Measurements from ENCODE around the gene MAST4. TPM values are rescaled to one million over a fixed set of nuclear protein-coding genes. Genes with fewer than 3 reads are reported as not detected.

The MAST4 gene
- total RNA-seq, 2 experiments from 2014 or later: 1.3 to 21.9 TPM

DNA sequence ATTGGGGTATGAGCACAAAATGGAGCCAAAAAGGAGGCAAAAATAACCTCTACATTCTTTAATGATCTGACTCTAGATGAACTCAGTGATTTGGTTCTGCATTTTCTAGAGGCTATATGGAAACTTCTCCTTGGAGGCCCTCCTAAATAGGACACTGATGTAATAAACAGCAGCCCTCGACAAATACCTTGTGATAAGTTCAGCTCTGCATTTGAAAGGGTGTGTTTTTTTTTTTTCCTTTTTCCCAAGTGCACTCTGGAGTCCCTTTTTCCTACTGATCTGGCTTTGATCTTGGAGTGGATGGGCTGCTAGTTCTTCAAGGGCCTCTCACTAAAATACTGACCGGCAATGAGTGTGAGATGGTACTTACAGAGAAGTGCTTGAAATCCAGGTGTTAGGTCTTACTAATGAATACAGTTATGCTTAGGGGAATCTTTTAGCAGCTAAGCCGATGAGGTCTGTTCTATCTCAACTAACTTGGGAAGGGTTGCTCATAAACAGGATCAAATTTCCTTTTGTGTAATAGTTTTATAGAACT, 161.7 kb downstream of the MAST4 start:
- Histone ChIP-seq H3K9me3 (ENCODE audit: low read length) (no peaks in the 10 kb centered on the region), H3K4me3 (ENCODE audit: low read depth, low read length, poor library complexity, severe bottlenecking) (no peak overlapping the region), H3K9me2 (ENCODE audit: insufficient read depth, low read length) (no peaks in the 10 kb centered on the region), H3K36me3 (ENCODE audit: insufficient read depth, low read length) (no peaks in the 10 kb centered on the region), H3K4me2 (ENCODE audit: low read length) (no peak overlapping the region), H3K79me2 (ENCODE audit: insufficient read depth, low read depth, low read length) (no peaks in the 10 kb centered on the region), H4K20me1 (ENCODE audit: insufficient read depth, low read length) (no peaks in the 10 kb centered on the region), H2AFZ (ENCODE audit: low read length) (no peak overlapping the region), H3K4me1 (ENCODE audit: insufficient read depth, low read length, poor library complexity, severe bottlenecking) (no peaks in the 10 kb centered on the region), H3K27ac (ENCODE audit: low read depth, low read length, poor library complexity, severe bottlenecking) (no peak overlapping the region)
- ChIA-PET CTCF (ENCODE audit: unreplicated experiment) (no interaction called here), POLR2A (no interaction called here)
- TF ChIP-seq, protein P1, sequence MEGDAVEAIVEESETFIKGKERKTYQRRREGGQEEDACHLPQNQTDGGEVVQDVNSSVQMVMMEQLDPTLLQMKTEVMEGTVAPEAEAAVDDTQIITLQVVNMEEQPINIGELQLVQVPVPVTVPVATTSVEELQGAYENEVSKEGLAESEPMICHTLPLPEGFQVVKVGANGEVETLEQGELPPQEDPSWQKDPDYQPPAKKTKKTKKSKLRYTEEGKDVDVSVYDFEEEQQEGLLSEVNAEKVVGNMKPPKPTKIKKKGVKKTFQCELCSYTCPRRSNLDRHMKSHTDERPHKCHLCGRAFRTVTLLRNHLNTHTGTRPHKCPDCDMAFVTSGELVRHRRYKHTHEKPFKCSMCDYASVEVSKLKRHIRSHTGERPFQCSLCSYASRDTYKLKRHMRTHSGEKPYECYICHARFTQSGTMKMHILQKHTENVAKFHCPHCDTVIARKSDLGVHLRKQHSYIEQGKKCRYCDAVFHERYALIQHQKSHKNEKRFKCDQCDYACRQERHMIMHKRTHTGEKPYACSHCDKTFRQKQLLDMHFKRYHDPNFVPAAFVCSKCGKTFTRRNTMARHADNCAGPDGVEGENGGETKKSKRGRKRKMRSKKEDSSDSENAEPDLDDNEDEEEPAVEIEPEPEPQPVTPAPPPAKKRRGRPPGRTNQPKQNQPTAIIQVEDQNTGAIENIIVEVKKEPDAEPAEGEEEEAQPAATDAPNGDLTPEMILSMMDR (conservative IDR thresholded peaks at IDR 0.05; ENCODE audit: low read length): no peak
- no peak for TF ChIP-seq EZH2phosphoT487 (IDR thresholded peaks at IDR 0.05; ENCODE audit: borderline replicate concordance, low read depth, low read length)
- intact Hi-C loops (cut with micrococcal nuclease; ENCODE audit: unreplicated experiment): loop anchor here (1.0 kb wide), 1 partner anchor 451 kb away; no protein-coding TSS in a partner anchor
- no TSS peak for BruUV-seq (replicated peaks)
- no peak for DNase-seq (ENCODE audit: low spot score)

DNA sequence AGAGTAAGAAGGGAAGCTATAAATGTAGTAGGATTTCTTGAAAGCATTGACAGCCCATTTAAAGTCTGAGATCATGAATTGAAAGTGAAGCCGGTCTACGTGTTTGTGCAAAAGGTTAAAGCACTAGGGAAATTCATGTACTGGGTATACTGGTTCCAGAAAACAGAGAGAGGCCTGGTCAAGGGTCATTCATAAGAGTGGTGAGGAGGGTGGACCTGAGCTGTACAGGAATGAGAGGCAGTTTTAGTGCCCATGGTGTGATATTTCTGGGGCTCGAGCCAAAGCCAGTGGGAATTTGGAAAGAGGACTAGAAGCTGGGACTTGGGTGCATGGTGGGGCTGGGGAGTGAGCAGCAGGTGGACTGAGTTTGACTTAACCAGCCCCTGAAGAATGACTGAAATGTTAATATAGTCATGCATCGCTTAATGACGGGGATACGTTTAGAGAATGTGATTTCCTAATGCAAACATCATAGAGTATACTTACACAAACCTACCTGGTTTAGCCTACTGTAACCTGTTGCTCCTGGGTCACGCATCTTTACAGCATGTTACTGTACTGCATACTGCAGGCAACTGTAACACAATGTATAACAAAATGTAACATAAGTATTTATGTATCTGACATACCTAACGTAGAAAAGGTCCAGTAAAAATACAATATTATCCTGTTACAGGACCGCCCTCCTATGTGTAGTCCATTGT, 173.0 kb downstream of the MAST4 start:
- no peak for DNase-seq (ENCODE audit: low spot score)
- intact Hi-C loops (cut with micrococcal nuclease; ENCODE audit: unreplicated experiment): no loop called here
- Histone ChIP-seq H3K27ac (ENCODE audit: low read depth, low read length, poor library complexity, severe bottlenecking) (no peak overlapping the region), H3K36me3 (ENCODE audit: insufficient read depth, low read length) (no peaks in the 10 kb centered on the region), H3K79me2 (ENCODE audit: insufficient read depth, low read depth, low read length) (no peaks in the 10 kb centered on the region), H2AFZ (ENCODE audit: low read length) (no peak overlapping the region), H3K4me2 (ENCODE audit: low read length) (no peak overlapping the region), H3K9me2 (ENCODE audit: insufficient read depth, low read length) (no peaks in the 10 kb centered on the region), H4K20me1 (ENCODE audit: insufficient read depth, low read length) (no peaks in the 10 kb centered on the region), H3K4me3 (ENCODE audit: low read depth, low read length, poor library complexity, severe bottlenecking) (no peak overlapping the region), H3K9me3 (ENCODE audit: low read length) (no peaks in the 10 kb centered on the region), H3K4me1 (ENCODE audit: insufficient read depth, low read length, poor library complexity, severe bottlenecking) (no peaks in the 10 kb centered on the region)
- TF ChIP-seq EZH2phosphoT487 (IDR thresholded peaks at IDR 0.05; ENCODE audit: borderline replicate concordance, low read depth, low read length): no peak
- TF ChIP-seq, protein P1 (conservative IDR thresholded peaks at IDR 0.05; ENCODE audit: low read length): no peak
- BruUV-seq (replicated peaks): no TSS peak
- CTCF ChIA-PET (ENCODE audit: unreplicated experiment): interaction anchor here (0.6 to 1.0 kb wide), 2 partner anchors 437 to 463 kb away, joined by 3 to 5 read pairs; no protein-coding TSS in a partner anchor
- POLR2A ChIA-PET: no interaction called here
